Lower leg skin (tissue), 3 donors: ENCODE results near the gene ANKH.

Experiments
- CTCF ChIP-seq, 3 donors: fragments of 450-650 bp; IDR thresholded peaks; one replicate each; pipeline ENCODE4 v1.5.1; 2016; ENCODE audit warnings: antibody characterized with exemption in 3 of 3, mild to moderate bottlenecking in 3 of 3, moderate library complexity in 2 of 3
- POLR2A ChIP-seq, 2 donors: fragments of 450-650 bp; IDR thresholded peaks; one replicate each; pipeline ENCODE4 v1.6.1; 2016 to 2017; ENCODE audit warnings: antibody characterized with exemption in 2 of 2, mild to moderate bottlenecking in 1 of 2, moderate library complexity in 1 of 2

GRCh38 chr5:14752497-14753071 lies 119.0 kb downstream of the ANKH start:
- TF ChIP-seq CTCF (IDR thresholded peaks at IDR 0.05) (no peak), POLR2A (IDR thresholded peaks at IDR 0.05) (no peak)
